Hypothalamus (tissue), 51 donors: Measurements from ENCODE around the gene MYLK.

Experiments
- DNase-seq, 51 donors: peaks; one replicate each; lab custom pipeline; 2025; lab: John Stamatoyannopoulos, UW

The MYLK gene

DNA sequence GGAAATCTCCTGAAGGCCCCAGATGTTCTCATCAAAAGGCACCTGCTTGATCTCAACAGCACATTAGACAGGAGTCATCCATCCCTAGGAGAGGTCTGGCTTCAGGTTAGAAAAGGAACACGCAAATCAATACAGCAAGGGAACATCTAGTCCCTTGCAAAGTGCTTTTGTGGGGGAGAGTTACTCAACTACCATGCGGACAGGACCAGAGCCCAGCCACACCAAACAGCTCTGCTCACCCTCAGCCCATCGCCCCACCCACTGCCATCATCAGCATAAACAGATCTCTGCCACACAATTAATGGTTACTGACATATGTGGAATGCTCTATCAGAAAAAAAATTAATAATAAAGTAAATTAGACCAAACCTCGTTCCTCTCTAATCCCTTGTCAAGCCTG lies 85.6 kb downstream of the MYLK start:
- DNase-seq = no peak

DNA sequence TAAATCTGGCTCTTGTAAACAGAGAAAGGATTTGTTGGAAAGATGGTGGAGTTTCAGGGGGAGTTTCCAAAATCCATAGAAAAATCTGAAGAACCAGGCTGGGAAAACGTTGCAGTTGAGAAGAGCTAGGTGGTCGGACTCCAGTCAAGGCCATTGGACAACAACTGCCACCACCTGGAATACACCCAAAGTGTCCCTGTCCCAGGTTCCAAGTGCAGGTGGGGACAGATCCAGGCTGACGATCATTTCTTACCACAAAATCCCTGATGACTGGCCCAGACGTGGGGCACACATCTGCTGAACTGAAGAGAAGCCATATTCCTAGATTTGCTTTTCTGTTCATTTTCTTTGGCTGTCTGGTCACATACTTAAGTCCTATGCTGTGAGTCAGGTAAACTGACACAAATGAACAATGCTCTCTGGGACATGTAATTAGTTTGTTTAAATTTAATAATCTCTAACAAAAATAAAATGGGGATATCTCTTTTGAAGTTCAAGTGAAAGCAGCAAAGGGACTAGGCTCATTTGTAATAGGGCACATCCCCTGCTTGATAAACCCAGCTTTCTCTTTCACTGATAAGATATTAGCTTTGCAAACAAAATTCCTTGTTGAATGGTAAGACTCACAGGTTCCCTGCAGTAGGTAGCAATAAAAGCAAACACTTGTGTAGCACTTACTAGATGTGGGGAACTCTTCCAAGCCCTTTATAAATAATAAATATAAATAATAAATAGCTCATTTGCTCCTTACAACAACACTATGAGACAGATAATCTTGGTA lies 88.5 kb downstream of the MYLK start:
- no peak for DNase-seq

DNA sequence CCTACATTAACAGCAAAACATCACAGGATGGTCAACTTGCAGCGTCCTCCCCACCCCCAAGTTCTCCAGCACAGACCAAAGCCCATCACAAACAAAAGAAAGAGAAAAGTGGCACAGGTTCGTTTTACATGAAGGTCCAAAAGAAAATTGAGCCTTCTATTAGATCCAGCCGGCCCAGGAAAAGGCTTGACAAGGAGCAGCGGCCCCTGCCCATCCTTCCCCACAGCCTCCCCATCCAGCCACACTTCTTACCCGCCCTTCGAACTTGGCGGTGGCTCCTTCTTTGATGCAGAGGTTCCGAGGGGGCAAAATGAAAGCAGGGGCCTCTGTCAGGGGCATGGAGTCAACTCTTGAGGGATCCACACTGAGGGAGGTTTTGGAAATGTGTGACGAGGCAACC lies 90.7 kb downstream of the MYLK start:
- DNase-seq = no peak

DNA sequence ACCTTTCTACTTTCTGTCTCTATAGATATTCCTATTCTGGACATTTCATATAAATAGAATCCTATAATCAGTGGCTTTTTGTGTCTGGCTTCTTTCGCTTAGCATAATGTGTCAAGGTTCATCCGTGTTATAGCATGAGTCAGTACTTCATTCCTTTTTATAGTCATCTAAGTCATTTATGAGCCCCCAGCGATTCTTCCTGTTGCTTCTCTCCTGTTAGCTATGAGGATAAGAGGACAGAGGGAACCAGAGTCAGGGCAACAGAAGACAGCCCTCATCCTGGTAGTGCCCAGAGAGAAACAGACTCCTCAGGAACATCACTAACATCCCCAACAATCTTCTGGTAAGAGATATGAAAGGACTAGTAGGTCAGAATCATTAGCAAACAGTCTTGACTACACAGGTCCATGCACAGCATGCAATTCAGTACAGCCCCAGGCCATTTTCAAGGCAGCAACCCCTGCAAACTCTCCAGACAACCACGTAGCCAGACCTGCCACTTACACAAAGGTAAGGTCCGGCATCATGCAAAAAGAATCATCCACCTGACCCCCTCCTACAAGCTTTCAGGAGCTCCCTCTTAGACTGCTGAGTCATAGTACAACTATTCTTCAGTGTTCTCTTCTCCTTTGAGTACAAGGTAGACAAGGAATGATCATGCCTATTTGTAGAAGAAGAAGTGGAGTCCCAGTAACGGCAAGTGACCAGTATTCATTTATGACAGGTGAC lies 91.5 kb downstream of the MYLK start:
- DNase-seq = no peak

DNA sequence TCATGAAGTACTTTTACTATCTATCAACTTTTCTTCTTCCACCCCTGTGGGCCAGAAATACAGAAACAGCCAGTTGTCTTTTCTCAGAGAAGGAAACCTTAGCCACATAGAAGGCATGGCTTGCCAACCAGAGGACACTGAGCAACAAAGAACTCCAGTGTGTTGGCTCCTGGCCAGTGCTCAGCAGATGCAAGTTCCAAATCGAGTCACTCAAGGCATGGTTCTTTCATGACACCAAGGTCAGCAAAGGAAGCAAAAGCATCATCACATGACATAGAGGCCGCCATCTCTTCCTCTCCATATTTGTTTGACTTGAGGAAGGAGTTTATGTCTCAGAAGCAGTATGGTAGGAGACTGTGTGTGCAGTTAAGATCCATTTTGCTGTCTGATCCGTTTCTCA lies 92.2 kb downstream of the MYLK start:
- DNase-seq = peak in 19 of 51 donors; percentile 3 to 49 (median 15)

DNA sequence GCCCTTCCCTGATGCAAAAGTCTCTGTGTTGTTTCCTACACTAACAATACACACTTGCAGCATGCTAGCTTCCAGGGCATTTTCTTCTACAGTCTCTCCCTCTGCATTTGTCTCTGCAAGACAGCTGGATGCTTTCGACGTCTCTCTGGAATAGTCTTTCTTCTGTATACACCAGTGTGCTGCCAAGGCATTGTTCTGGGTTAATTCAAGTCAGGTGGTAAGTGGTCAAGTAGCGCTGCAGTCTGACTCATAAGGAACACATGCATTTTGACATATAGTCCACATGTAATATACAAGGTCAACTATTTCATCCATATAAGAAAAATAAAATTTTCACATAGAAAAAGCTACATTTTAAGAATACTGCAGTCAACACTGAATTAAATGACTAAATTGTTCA lies 92.7 kb downstream of the MYLK start:
- no peak for DNase-seq

DNA sequence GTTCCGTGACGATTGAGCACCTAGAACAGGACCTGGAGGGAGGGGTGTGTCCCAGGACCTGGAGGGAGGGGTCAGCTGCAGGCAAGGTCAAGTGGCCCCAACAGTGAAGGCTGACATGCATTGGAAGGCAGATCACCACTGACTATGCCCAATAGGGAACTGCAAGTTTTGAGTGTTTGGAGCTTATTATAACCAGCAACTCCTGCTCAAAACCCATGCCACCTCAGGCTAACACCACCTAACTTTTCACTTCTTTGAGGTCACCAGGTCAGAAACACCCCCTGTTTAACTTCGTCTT lies 93.1 kb downstream of the MYLK start:
- DNase-seq = no peak

DNA sequence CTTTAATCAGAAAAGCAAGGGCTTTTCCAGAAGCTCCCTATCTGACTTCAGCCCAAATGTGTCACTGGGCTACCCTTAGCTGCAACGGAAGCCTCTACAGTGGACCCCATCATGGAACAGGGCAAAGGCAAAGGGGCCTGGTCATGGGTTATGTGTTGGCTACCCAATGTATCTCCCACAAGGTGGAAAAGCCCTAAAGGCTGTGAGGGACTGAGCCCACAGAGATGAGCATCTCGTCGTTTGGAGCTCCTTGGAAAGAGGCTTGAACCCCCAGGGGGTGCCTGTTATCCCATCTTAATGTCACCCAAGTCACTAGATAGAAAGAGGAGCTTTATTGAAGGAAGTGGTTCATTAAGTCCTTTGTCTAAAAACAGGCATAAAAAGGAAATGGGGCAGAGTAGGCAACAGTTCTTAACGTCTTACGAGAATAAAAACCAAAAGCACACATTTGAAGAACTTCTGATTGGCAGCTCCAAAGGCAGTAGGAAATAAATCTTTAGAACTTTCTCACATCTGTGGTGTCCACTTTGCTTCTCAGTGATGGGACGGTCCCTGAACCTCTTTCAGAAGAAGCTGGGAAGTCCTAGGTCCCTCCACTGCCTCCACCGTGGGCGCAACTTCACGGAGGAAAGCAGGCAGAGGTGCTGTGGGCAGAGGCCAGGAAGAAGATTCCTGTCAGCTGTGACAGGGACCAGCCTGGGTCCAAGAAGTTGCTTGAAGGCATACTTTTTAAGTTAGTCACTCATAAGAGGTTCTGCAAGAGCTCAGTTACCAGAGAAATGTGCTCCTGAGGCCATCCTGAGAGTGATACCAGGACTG lies 93.7 kb downstream of the MYLK start:
- DNase-seq = no peak

DNA sequence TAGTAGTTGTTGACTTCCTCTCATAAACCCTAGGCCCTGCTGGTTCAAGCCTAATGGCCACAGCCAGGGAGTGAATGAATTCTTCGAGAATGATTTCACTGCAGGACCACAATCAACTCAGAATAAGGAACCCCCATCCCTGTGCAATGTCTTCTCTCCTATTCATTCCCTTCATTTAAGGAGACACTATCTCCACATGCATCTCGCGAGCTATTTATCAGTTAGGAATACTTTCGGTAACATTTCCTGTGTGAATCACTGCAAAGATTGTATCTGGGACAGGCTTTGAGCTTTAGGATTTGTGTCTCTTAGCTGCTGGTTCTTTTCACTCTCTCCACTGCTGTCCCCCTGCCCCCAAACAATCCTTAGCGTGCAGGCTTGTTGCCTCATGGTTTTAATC lies 94.4 kb downstream of the MYLK start:
- no peak for DNase-seq

DNA sequence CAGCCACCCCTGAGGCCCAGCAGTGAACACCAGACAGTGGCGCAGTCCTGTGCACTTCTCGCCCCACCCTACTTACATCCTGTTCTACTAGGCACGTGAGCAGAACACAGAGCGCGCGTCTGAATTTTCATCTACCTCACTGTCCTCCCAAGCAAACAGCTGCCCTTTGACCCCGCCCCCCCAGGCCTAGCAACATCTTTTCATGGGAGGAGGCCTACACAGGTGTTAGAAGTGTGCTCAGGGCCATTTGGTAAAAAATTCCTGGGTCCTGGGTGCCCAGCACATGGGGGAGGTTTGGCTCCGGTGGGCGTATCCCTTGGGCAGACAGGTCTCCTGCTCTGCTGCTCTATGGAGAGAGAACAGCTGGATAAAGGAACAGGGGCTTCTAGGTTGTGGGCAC lies 95.0 kb downstream of the MYLK start:
- no peak for DNase-seq

DNA sequence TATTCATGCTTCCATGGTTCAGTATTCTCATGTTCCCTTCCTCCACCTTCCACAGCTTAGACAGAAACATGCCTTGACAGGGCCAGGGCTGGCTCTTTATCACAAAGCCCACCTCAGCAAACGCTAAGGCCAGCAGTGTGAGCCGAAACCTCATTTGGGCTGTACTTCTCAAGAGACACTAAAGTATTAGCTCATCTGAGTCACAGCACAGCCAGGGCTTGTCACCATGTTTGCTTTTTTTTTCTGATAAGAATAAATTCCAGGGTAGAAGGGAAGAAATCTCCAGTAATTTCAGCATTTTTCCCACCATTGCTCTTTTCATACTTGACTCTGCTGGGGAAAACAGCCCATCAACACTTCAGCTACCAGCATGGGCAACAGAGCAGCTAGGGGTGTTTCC lies 95.4 kb downstream of the MYLK start:
- DNase-seq = no peak

DNA sequence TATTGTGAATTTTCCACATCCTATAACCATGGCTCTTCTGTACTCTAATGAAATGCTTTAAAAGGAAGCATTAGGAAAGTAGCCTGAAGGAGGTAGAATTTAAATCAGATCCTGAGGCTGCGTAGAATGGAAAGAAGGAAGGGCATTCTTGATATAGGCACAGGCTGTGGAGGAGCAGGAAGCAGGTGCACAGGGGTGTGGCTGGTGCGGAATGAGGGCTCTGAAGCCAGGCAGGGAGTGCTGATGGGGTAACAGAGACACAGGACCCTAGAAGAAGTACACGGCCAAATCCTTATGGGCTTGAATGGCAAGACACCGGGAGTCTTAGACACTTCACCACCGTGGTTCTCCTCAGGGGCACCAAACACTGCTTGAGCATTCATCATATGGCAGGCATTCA lies 97.0 kb downstream of the MYLK start:
- no peak for DNase-seq

DNA sequence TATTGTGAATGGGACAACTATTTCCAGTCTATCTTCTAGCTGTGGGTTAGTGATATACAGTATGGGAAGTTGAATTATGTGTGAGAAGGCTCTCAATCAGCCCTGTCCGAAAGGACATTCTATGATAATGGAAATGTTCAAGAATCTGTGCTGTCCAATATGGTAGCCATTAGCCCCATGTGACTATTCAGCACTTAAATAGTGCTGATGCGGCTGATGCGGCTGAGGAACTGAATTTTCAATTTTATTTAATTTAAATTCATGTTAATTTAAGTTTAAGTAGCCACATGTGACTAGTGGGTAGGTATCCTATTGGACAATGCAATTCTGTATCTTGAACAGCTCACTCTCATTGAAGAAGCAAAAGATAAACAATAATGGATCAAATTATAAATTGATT lies 98.5 kb downstream of the MYLK start:
- DNase-seq = no peak

DNA sequence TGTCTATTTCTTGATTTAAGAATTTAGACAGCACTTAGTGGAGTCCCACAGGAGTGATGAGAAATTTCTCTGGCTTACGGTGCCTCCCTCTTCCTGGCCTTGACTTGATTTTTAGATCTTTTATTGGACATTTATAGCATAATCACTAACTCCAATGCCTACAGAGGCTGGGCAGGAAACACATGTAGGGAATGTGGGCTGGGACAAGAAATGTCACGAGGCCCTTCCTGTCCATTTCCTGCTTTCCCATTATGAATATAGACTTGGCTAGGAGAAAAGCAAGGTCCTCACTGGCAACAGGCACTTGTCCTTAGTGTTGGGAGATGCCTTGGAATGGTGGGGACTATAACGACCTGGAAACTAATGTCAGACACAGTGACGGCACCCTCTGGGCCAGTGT lies 100.3 kb downstream of the MYLK start:
- no peak for DNase-seq

DNA sequence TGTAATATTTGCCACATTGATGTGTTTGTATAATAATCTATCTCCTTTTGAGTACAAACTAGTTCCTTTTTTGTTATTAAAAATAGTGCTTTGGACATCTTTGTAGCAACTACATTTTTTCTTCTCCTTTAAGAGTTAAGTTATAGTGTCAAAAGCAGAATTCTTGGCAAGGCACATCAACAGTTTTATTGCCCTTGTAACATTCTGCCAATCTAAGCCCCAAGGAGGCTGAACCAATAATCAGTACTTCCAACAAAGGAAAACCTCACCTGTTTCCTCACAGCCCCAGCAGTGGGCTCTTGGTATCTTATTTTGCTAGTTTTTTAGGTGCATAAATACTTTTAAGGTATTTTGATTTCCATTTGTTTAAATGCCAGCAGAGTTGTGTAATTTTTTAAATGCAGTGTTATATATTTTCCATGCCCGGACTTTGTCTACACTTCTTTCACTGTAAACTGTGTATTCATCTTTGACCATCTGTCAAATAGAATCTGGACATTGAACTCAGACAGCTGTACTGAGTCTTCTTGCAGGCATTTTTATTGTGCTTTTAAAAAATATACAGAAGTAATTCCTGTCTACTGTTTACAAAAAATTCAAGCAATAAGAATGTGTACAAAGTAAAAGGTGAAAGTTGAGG lies 101.0 kb downstream of the MYLK start:
- DNase-seq = no peak

DNA sequence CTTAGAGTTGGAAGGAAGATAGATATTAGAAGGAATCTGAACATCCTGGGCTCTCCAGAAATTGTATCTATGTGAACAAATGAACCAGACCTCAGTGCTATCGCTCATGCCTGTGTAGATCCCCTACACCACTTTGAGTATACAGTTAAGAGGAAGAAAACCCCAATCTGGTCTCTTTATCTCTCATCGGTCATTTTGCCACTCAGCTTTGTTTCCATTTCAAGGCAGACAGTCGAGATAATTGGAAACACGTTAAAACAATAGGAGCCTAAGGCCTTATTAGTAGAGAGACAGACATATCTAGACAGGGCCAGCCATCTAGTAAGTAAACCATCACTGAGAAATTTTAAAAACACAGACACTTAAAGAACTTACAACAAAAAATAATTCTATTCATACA lies 101.6 kb downstream of the MYLK start:
- DNase-seq = no peak

DNA sequence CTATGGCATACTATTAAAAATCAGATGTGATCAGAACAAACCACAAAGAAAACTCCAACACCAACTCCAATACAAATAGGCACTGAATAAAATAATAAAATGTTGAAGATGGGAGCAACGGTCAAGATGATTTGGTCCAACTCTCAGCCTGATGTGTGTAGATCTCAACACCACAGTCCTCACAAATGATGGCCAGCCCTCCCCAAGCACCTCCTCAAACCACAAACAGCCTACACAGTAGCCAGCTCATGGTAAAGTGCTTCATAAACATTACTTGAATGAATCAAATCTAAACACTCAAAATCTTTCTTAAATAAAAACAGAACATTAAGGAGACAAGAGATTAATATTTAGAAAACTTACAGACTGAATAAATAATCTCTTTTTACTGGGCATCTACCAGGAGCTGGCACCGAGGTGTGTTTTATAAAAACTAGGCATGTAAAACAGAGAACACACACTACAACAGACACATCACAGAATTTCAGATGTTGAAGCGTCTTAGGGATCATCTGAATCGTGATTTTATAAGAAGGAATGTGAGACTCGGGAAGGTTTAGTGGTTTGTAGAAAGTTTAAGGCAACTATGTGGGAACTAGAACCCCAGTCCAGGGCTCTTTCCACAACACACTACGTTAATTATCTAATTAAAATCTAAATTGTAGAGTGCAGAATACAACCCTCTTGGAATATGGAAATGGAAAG lies 102.4 kb downstream of the MYLK start:
- no peak for DNase-seq

DNA sequence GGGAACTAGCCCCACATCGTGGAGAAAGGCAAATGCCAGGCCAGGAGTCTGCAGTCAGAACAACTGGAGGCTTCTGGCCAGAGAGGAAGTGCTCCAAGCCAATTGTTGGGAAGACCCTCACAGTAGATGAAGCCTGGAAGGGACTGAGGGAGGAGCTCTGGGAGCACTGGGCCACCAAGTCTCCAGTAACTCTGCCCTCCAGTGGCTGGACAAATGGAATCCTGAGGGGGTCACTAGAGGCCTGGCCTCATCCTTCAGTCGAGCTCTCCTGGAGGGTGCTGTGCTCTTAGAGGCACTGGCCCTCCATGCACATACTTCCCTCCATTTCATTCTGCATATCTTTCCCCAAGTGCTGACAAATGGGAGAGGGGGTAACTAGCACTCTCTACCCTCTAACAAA lies 103.0 kb downstream of the MYLK start:
- no peak for DNase-seq

DNA sequence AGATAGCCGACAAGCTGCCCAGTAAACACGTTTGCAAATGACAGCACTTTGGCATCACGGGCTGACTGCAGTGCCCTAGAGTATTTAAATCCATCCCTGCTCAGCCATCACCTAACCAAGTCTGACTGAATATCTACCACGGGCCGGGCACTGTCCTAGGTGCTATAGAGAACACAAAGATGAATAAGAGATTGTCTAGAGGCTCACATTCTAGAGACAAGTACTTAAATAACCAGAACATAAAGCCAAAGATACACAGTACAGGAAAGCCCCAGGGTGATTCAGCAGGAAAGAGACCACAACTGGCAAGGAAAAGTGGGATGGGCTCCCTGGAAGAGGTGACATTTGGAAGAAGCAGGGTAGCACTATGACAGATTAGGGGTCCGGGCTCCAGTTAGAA lies 103.5 kb downstream of the MYLK start:
- DNase-seq = no peak

DNA sequence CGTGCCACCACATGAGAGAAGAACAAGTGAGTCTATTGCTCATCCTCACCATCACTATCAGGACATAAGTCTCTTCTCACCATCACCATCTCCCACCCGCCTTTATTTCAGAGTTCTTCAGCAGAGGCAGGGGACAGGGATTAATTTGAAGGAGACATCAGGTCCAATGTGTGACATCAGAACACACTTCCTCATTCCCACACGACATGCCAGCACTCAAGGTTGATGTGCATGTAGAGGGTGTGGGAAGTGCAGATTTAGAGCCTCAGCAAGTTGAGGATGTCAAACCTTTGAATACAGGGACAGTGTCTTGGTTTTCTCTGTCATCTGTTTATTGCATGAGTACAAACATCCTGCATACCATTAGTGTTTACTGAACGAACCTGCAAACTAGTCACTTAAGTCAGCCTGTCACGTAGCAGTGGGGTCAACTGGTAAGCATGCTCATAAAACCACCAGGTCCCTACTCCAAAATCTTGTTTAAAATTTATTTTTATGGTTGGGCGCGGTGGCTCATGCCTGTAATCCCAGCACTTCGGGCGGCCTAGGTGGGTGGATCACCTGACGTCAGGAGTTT lies 104.4 kb downstream of the MYLK start:
- no peak for DNase-seq
